ENCODE data around the gene TRIM16.
"Not testable (repeated sequence)": the region's sequence is repeated elsewhere in the genome, so short reads cannot be mapped to it uniquely, and the experiment has no call there.

TRIM16 gene

GRCh38 chr17:15657868-15658267 lies 26.2 kb downstream of the TRIM16 start:
- no peak for DNase-seq (ENCODE audit: low read depth)
- H3K4me3 ChIP-seq (ENCODE audit: low read length), result no peak overlapping the region
- no peak for TF ChIP-seq CTCF (conservative IDR thresholded peaks at IDR 0.05; ENCODE audit: low read depth, low read length)

GRCh38 chr17:15654886-15655561 lies 29.1 kb downstream of the TRIM16 start:
- TF ChIP-seq CTCF (conservative IDR thresholded peaks at IDR 0.05; ENCODE audit: low read depth, low read length), result no peak
- no peak for DNase-seq (ENCODE audit: low read depth)
- H3K4me3 ChIP-seq (ENCODE audit: low read length), result no peak overlapping the region

GRCh38 chr17:15654401-15654800 lies 29.7 kb downstream of the TRIM16 start:
- DNase-seq (ENCODE audit: low read depth); H3K4me3 ChIP-seq (ENCODE audit: low read length): not testable (repeated sequence)

- TF ChIP-seq CTCF (conservative IDR thresholded peaks at IDR 0.05; ENCODE audit: low read depth, low read length), result no peak
Observed at GRCh38 chr17:15652960-15653359, 31.2 kb downstream of the TRIM16 start.

GRCh38 chr17:15651583-15652110 lies 32.5 kb downstream of the TRIM16 start:
- peak overlapping the region; percentile 41 for H3K4me3 ChIP-seq (ENCODE audit: low read length)

More at GRCh38 chr17:15652960-15653359, 31.2 kb downstream of the TRIM16 start:
- no peak for DNase-seq (ENCODE audit: low read depth)
- no peak overlapping the region for H3K4me3 ChIP-seq (ENCODE audit: low read length)

GRCh38 chr17:15650741-15651582 lies 33.1 kb downstream of the TRIM16 start:
- no peak for DNase-seq (ENCODE audit: low read depth)
- TF ChIP-seq CTCF (conservative IDR thresholded peaks at IDR 0.05; ENCODE audit: low read depth, low read length), result no peak
- peak overlapping the region; percentile 41 for H3K4me3 ChIP-seq (ENCODE audit: low read length)

More at GRCh38 chr17:15651583-15652110, 32.5 kb downstream of the TRIM16 start:
- DNase-seq (ENCODE audit: low read depth), result peak; percentile 95
- no peak for TF ChIP-seq CTCF (conservative IDR thresholded peaks at IDR 0.05; ENCODE audit: low read depth, low read length)

- TF ChIP-seq CTCF (conservative IDR thresholded peaks at IDR 0.05; ENCODE audit: low read depth, low read length), result no peak
- H3K4me3 ChIP-seq (ENCODE audit: low read length), result no peak overlapping the region
- no peak for DNase-seq (ENCODE audit: low read depth)
Observed at GRCh38 chr17:15649861-15650421, 34.2 kb downstream of the TRIM16 start.
